Measurements from ENCODE around the gene COL13A1.

GRCh38 chr10:69767793-69768192 is 33.9 kb upstream of the COL13A1 start:
- no peak for TF ChIP-seq CTCF (IDR thresholded peaks at IDR 0.05 in 2 of 3, conservative IDR thresholded peaks at IDR 0.05 in 1 of 3; ENCODE audit: borderline replicate concordance in 1 of 3, insufficient read depth in 1 of 3, low read depth in 2 of 3, low read length in 2 of 3)
- TF ChIP-seq ZNF274 (IDR thresholded peaks at IDR 0.05; ENCODE audit: low read depth, low read length): no peak
- TF ChIP-seq ELF1 (IDR thresholded peaks at IDR 0.05; ENCODE audit: borderline replicate concordance, low read depth): no peak
- TF ChIP-seq POLR2AphosphoS5 (IDR thresholded peaks at IDR 0.05; ENCODE audit: low read depth, low read length): no peak
- no peak for TF ChIP-seq REST (IDR thresholded peaks at IDR 0.05; ENCODE audit: low read depth)
- TF ChIP-seq ATF3 (IDR thresholded peaks at IDR 0.05): no peak
- no peak for TF ChIP-seq POLR2A (IDR thresholded peaks at IDR 0.05; ENCODE audit: borderline replicate concordance, extremely low read depth, insufficient read depth, insufficient read length)
